Testis (tissue), 3 donors: ENCODE measurements around the gene EHF. TPM values are rescaled to one million over a fixed set of nuclear protein-coding genes. Genes with fewer than 3 reads are reported as not detected.

Experiments
- DNase-seq: peaks from one replicate; pipeline ENCODE4 v3.0.0-alpha.2; 2019
- H3K27ac ChIP-seq, 2 donors: fragments of 200-600 bp; sonication (generic); one replicate each; pipeline ENCODE4 v1.5.1; 2019
- H3K27me3 ChIP-seq: fragments of 200-600 bp; sonication (generic); one replicate; pipeline ENCODE4 v1.5.1; 2019
- H3K36me3 ChIP-seq: fragments of 200-600 bp; sonication (generic); one replicate; pipeline ENCODE4 v1.5.1; 2017; ENCODE audit warnings: low read depth; ENCODE audit errors: missing control alignments
- H3K4me1 ChIP-seq: fragments of 200-600 bp; sonication (generic); one replicate; pipeline ENCODE4 v1.5.1; 2019
- H3K4me3 ChIP-seq, 2 donors: fragments of 200-600 bp; sonication (generic); one replicate each; pipeline ENCODE4 v1.5.1; 2017 to 2019
- H3K9me3 ChIP-seq: fragments of 200-600 bp; sonication (generic); one replicate; pipeline ENCODE4 v1.5.1; 2017
- CTCF ChIP-seq, 3 experiments: fragments of 450-650 bp in 2 of 3; fragments of 200-600 bp in 1 of 3; sonication (generic) in 1 of 3; IDR thresholded peaks; one replicate each; pipeline ENCODE4 v1.5.1; 2016 to 2019; ENCODE audit warnings: antibody characterized with exemption in 3 of 3, mild to moderate bottlenecking in 2 of 3, moderate library complexity in 1 of 3
- POLR2A ChIP-seq: fragments of 450-650 bp; IDR thresholded peaks from one replicate; pipeline ENCODE4 v1.6.1; 2017; ENCODE audit warnings: antibody characterized with exemption, mild to moderate bottlenecking, moderate library complexity
- WGBS, 2 donors: methylation state at CpG; one replicate each; pipeline ENCODE4 v1.1.5; 2018; 5-methylcytosine and 5-hydroxymethylcytosine counted together
- intact Hi-C: fragments of 100-400 bp; cut with DNase I; formaldehyde crosslinking; loops from one replicate; pipeline ENCODE4 v1.15.1; 2023; ENCODE audit warnings: low total_unique reads
- polyA plus RNA-seq: library from polyadenylated mRNA; stranded (reverse); fragments of 350-450 nt; fragmentation: Illumina TruSeq; extraction: RNeasy Lipid Tissue Mini Kit (QIAGEN cat#74804); gene quantifications from one replicate; pipeline ENCODE4 v1.2.3, GENCODE V29; 2014; ENCODE audit warnings: low read depth, low replicate concordance; ENCODE audit not compliant: insufficient read depth
- total RNA-seq, 2 donors: library from RNA; depleted of rRNA; stranded (reverse); fragments of >200 nt; gene quantifications; one replicate each; pipeline ENCODE4 v1.2.3, GENCODE V29; 2016

Gene EHF
- total and polyA plus RNA-seq, 3 donors from 2014 or later = 0.24 to 3.5 (median 1.1) TPM

- DNase-seq = no peak
- no peak overlapping the region for H3K4me3 ChIP-seq
- no peaks in the 10 kb centered on the region for H3K9me3 ChIP-seq
- WGBS, 2 donors = 77 to 88% methylated on average over 1 of the region's 1 CpG
- intact Hi-C loops = no loop called here
- no peak overlapping the region for H3K27ac ChIP-seq
- no peaks in the 10 kb centered on the region for H3K27me3 ChIP-seq
- TF ChIP-seq POLR2A = no peak
- TF ChIP-seq CTCF (IDR thresholded peaks at IDR 0.05) = no peak
- no peaks in the 10 kb centered on the region for H3K4me1 ChIP-seq
- no peaks in the 10 kb centered on the region for H3K36me3 ChIP-seq
These were observed 55.3 kb downstream of the EHF start for GRCh38 chr11:34676227-34676626.

DNA sequence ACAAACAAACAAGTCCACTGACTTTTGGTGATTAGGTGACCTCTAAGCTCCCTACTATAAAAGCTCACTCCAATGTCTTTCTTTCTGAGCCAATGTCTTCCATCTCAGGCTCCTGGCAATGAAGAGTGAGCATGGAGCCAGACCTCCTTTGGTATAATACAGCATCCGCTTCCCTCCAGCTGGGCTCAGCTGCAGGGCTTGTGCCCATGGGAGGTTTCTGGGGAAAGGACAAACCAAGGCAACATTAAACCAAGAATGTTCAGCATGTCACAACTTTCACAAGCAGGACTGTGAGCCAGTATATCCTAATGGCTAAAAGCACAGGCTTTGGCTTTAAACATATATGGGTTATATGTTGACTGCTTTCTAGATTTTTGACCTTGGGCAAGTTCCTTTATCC lies 58.8 kb downstream of the EHF start:
- Histone ChIP-seq H3K36me3 (no peaks in the 10 kb centered on the region), H3K27me3 (no peaks in the 10 kb centered on the region), H3K4me3 (no peak overlapping the region), H3K9me3 (no peaks in the 10 kb centered on the region), H3K27ac (no peak overlapping the region), H3K4me1 (no peaks in the 10 kb centered on the region)
- TF ChIP-seq POLR2A = no peak
- TF ChIP-seq CTCF (IDR thresholded peaks at IDR 0.05) = no peak
- no peak for DNase-seq
- WGBS, 2 donors = 82 to 93% methylated on average over 1 of the region's 1 CpG
- intact Hi-C loops = no loop called here

DNA sequence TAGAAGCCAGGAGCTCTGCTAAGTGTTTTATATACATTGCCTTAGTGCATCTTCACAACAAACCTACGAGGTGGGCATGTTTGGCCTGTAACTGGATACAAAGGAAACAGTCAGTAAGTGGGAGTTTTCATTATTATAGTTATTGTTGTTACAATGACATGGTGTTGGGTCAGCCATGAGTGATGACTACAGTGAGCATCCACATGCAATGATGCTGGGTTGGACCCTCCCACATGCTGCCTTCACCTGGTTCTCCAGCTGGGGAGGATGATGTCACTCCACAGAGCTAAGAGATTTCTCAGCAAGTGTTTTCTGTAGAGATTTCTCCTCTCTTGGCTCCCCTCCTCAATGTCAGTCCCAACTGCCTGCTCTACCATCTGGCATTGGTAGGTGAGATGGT lies 59.3 kb downstream of the EHF start:
- intact Hi-C loops = no loop called here
- Histone ChIP-seq H3K27ac (no peak overlapping the region), H3K36me3 (no peaks in the 10 kb centered on the region), H3K9me3 (no peaks in the 10 kb centered on the region), H3K4me3 (no peak overlapping the region), H3K27me3 (no peaks in the 10 kb centered on the region), H3K4me1 (no peaks in the 10 kb centered on the region)
- 69 to 72% methylated on average over 1 of the region's 1 CpG for WGBS, 2 donors
- DNase-seq = no peak
- TF ChIP-seq CTCF (IDR thresholded peaks at IDR 0.05) = no peak
- TF ChIP-seq POLR2A = no peak

DNA sequence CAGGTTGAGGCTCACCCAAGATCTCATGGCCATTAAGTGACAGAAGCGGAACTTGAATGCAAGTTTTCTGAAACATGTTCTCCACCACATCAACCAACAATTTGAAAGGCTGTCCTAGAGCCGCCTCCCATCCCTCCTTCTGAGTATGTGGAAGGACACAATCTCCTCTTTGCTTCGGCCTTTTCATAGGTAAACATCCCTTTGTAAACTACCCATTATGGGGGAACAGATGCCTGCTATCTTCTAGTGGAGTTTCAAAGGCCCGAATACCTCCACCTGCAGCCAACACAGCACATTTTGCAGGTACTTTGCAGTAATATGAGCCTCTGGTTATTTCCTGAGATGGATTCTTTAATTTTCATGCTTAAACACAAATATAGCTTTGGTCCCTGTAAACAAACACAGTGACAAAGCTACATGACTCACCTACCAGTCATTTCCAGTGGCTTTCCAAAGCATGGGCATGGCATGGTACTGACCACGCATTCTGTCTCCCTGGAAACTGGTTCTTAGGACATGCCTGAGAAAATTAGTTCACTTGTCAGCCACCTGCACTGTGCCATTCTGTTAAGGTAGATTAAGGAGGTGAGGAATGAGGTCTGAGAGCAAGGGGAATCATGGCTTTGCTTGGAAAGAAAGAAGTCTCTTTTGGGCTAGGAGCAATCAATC lies 60.2 kb downstream of the EHF start:
- Histone ChIP-seq H3K36me3 (no peaks in the 10 kb centered on the region), H3K4me3 (no peak overlapping the region), H3K27ac (no peak overlapping the region), H3K9me3 (no peaks in the 10 kb centered on the region), H3K27me3 (no peaks in the 10 kb centered on the region), H3K4me1 (no peaks in the 10 kb centered on the region)
- WGBS, 2 donors = 83 to 85% methylated on average over 5 of the region's 5 CpGs
- no peak for TF ChIP-seq POLR2A
- no peak for TF ChIP-seq CTCF (IDR thresholded peaks at IDR 0.05)
- DNase-seq = no peak
- intact Hi-C loops = no loop called here

- WGBS, 2 donors = 77 to 88% methylated on average over 2 of the region's 2 CpGs
- intact Hi-C loops = no loop called here
- H3K4me1 ChIP-seq = no peaks in the 10 kb centered on the region
- H3K27ac ChIP-seq = no peak overlapping the region
- no peaks in the 10 kb centered on the region for H3K36me3 ChIP-seq
- H3K4me3 ChIP-seq = no peak overlapping the region
- no peaks in the 10 kb centered on the region for H3K9me3 ChIP-seq
- DNase-seq = no peak
- no peak for TF ChIP-seq CTCF (IDR thresholded peaks at IDR 0.05)
- H3K27me3 ChIP-seq = no peaks in the 10 kb centered on the region
These were observed 61.9 kb downstream of the EHF start for GRCh38 chr11:34682825-34683224.
